HFF-Myc (cell line): ENCODE results near the gene RALGAPA2.

Experiments used
- DNase-seq: peaks from one replicate; pipeline ENCODE4 v3.0.0-alpha.2; 2011; ENCODE audit warnings: low read depth; ENCODE audit errors: extremely low read depth
- H3K4me3 ChIP-seq: replicated peaks from 2 replicates; pipeline ENCODE4 v1.5.1; 2011; ENCODE audit warnings: low read depth, mild to moderate bottlenecking, control low read depth, low read length
- CTCF ChIP-seq: IDR thresholded peaks from 2 replicates; pipeline ENCODE4 v1.5.1; 2012; ENCODE audit warnings: mild to moderate bottlenecking, low read depth, low read length, control low read depth; ENCODE audit errors: missing control alignments

Gene RALGAPA2

GRCh38 chr20:20442466-20442865 lies 270.0 kb downstream of the RALGAPA2 start:
- H3K4me3 ChIP-seq: no peak overlapping the region
- no peak for DNase-seq
- no peak for TF ChIP-seq CTCF

GRCh38 chr20:20440886-20441658 lies 271.4 kb downstream of the RALGAPA2 start:
- no peak for TF ChIP-seq CTCF
- DNase-seq: no peak
- no peak overlapping the region for H3K4me3 ChIP-seq

GRCh38 chr20:20440481-20440880 lies 272.0 kb downstream of the RALGAPA2 start:
- TF ChIP-seq CTCF: no peak
- no peak for DNase-seq
- no peak overlapping the region for H3K4me3 ChIP-seq

- no peak overlapping the region for H3K4me3 ChIP-seq
- TF ChIP-seq CTCF: no peak
- no peak for DNase-seq
Observed at GRCh38 chr20:20439602-20440190, 272.7 kb downstream of the RALGAPA2 start.

- TF ChIP-seq CTCF: no peak
- no peak for DNase-seq
- H3K4me3 ChIP-seq: no peak overlapping the region
Observed at GRCh38 chr20:20437314-20437713, 275.1 kb downstream of the RALGAPA2 start.

- no peak for DNase-seq
- no peak for TF ChIP-seq CTCF
- H3K4me3 ChIP-seq: no peak overlapping the region
Observed at GRCh38 chr20:20436689-20437088, 275.8 kb downstream of the RALGAPA2 start.
